ENCODE measurements around the gene INTU. TPM values are rescaled to one million over a fixed set of nuclear protein-coding genes. Genes with fewer than 3 reads are reported as not detected.

INTU gene
- total RNA-seq, 1 experiment from 2014 or later, result 10.3 TPM

- DNase-seq, result no peak
- H3K4me3 ChIP-seq (ENCODE audit: insufficient read depth, low read depth, low read length), result no peak overlapping the region
- no peaks in the 10 kb centered on the region for H3K27me3 ChIP-seq (ENCODE audit: control insufficient read depth, insufficient read depth, low read length)
- no peaks in the 10 kb centered on the region for H3K36me3 ChIP-seq (replicated peaks; ENCODE audit: control insufficient read depth, insufficient read depth, low read length)
Observed at GRCh38 chr4:127748957-127749356, 116.2 kb downstream of the INTU start.

DNA sequence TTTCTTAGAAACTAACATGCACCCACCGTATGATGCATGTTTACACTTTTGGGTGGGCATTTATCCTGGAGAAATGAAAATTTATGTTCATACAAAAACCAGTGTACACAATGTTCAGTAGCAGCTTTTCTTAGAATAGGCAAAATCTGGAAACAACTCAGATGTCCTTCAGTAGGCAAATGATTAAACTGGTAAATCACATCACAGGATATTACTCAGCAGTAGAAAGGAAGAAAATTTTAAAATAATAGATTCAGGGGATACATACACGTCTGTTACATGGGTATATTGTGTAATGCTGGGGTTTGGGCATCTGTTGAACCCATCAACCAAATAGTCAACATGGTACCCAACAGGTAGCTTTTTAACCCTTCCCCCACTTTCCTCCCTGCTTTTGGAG is 124.1 kb downstream of the INTU start:
- Histone ChIP-seq H3K27me3 (ENCODE audit: control insufficient read depth, insufficient read depth, low read length) (no peaks in the 10 kb centered on the region), H3K4me3 (ENCODE audit: insufficient read depth, low read depth, low read length) (no peak overlapping the region), H3K36me3 (replicated peaks; ENCODE audit: control insufficient read depth, insufficient read depth, low read length) (no peaks in the 10 kb centered on the region)
- DNase-seq, result no peak

DNA sequence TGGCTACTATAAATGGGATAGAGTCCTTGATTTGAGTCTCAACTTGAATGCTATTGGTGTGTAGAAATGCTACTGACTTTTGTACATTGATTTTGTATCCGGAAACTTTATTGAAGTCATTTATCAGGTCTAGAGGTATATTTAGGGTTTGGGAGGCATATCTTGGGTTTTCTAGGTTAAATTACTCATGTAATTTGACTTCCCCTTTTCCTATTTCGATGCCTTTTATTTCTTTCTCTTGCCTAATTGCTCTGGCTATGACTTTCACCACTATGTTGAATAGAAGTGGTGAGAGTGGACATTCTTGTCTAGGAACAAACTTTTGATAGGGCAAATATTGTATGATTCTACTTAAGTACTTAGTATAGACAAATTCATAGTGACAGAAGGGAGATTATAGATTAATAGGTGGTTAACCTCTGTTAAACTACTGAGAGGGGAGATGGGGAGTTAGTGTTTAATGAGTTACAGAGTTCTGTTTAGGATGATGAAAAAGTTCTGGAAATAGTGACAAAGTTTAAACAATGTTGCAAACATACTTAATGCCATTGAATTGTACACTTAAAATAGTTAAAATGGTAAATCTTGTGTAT is 126.6 kb downstream of the INTU start:
- no peak for DNase-seq
- no peaks in the 10 kb centered on the region for H3K36me3 ChIP-seq (replicated peaks; ENCODE audit: control insufficient read depth, insufficient read depth, low read length)
- H3K4me3 ChIP-seq (ENCODE audit: insufficient read depth, low read depth, low read length), result no peak overlapping the region
- H3K27me3 ChIP-seq (ENCODE audit: control insufficient read depth, insufficient read depth, low read length), result no peaks in the 10 kb centered on the region

DNA sequence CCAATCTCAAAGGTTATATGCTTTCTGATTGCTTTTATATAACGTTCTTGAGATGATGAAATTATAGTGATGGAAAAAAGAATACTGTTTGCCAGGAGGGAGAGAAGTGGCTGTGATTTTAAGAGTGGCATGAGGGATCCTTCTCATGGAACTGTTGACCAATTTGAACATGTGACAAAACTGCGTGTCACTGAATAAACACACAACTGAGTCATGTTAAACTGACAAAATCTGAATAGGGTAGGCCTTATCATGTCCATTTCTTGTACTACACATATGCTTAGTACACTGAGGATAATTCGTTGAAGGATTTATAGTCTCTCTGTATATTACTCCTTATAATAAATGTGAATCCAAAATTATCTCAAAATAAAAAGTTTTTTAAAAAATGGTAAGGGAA is 127.1 kb downstream of the INTU start:
- no peak overlapping the region for H3K4me3 ChIP-seq (ENCODE audit: insufficient read depth, low read depth, low read length)

GRCh38 chr4:127771535-127772275 is 138.9 kb downstream of the INTU start:
- no peak overlapping the region for H3K4me3 ChIP-seq (ENCODE audit: insufficient read depth, low read depth, low read length)
- DNase-seq, result no peak
- no peaks in the 10 kb centered on the region for H3K27me3 ChIP-seq (ENCODE audit: control insufficient read depth, insufficient read depth, low read length)
- no peaks in the 10 kb centered on the region for H3K36me3 ChIP-seq (replicated peaks; ENCODE audit: control insufficient read depth, insufficient read depth, low read length)

More for the DNA sequence above, 127.1 kb downstream of the INTU start:
- Histone ChIP-seq H3K36me3 (replicated peaks; ENCODE audit: control insufficient read depth, insufficient read depth, low read length) (no peaks in the 10 kb centered on the region), H3K27me3 (ENCODE audit: control insufficient read depth, insufficient read depth, low read length) (no peaks in the 10 kb centered on the region)
- no peak for DNase-seq

DNA sequence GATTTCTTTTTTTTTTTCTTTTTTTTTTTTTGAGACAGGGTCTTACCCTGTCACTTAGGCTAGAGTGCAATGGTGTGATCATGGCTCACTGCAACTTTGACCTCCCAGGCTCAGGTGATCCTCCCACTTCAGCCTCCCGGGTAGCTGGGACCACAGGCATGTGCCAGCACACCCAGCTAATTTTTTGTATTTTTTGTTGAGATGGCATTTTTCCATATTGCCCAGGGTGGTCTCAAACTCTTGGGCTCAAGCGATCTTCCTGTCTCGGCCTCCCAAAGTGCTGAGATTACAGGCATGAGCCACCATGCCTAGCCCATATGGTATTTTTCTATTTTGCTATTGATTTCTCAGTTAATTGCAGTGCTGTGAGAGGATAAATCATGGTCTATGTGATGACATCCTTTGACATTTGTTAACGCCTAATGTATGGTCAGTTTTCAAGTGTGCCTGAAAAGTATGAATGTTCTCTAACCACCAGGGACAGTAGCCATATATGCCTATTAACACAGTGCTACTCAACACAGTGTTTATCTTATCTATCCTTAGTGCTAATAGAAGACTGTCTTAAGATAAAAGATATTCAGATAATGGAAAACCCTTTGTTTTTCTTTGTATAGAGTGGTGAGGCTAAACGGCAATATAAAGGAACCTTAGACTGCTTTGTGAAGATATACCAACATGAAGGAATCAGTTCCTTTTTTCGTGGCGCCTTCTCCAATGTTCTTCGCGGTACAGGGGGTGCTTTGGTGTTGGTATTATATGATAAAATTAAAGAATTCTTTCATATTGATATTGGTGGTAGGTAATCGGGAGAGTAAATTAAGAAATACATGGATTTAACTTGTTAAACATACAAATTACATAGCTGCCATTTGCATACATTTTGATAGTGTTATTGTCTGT is 140.3 kb downstream of the INTU start:
- Histone ChIP-seq H3K27me3 (ENCODE audit: control insufficient read depth, insufficient read depth, low read length) (no peaks in the 10 kb centered on the region), H3K4me3 (ENCODE audit: insufficient read depth, low read depth, low read length) (no peak overlapping the region), H3K36me3 (replicated peaks; ENCODE audit: control insufficient read depth, insufficient read depth, low read length) (no peaks in the 10 kb centered on the region)
- DNase-seq, result no peak

DNA sequence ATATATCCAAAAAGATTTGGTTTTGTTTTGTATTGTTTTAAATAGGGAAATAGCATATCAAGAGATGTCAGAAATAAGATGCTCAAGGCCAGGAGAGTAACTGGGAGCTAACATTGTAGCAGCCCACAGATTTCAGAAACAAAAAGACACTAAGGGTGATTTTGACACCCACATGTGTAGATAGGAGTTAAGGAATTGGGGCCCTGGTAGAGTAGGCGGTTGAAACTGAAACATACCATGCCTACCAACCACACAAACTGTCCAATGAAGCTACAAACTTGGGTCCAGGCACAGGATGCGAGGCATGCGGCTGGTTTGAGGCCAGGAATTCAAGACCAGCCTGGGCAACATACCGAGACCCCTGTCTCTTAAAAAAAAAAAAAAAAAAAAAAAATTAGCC is 143.1 kb downstream of the INTU start:
- Histone ChIP-seq H3K4me3 (ENCODE audit: insufficient read depth, low read depth, low read length) (no peak overlapping the region), H3K27me3 (ENCODE audit: control insufficient read depth, insufficient read depth, low read length) (peaks cover 7% of the 10 kb centered on the region), H3K36me3 (replicated peaks; ENCODE audit: control insufficient read depth, insufficient read depth, low read length) (no peaks in the 10 kb centered on the region)
- no peak for DNase-seq

Other genes with a start within 250 kb of the INTU start
- 0.07 TPM in 1 of 2 replicates, not detected in the other for gene SLC25A31, start 97.4 kb downstream of the INTU start, total RNA-seq (2014; rRNA removed; shearing (Covaris generic))
- gene HSPA4L, start 149.4 kb downstream of the INTU start, total RNA-seq (2014; rRNA removed; shearing (Covaris generic)), result 1.2 and 1.7 TPM in 2 replicates
- 24.1 and 33.8 TPM in 2 replicates for gene PLK4, start 247.9 kb downstream of the INTU start, total RNA-seq (2014; rRNA removed; shearing (Covaris generic))